ENCODE results near the gene MFNG. TPM values are rescaled to one million over a fixed set of nuclear protein-coding genes. Genes with fewer than 3 reads are reported as not detected.

MFNG gene
- total RNA-seq, 1 experiment from 2014 or later = 0.56 TPM

DNA sequence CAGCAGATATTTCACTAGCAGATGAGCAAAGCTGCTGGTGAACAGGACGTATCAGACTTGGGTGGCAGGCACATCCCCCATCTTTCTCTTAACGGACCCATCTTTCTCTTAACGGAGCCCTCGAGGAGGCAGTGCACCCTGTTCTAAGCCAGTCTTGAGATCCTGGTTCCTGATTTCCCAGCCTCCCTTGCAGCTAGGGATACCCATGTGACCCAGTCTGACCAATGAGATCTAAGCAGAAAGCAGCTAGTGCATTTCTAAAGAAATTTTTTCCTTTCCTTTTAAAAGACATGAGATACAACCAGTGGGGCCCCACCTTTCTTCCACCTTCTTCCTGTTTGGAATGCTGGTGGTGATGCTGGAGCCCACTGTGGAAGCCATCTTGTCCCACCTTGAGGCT is 45.3 kb downstream of the MFNG start:
- BruUV-seq (replicated peaks) = no TSS peak
- DNase-seq (ENCODE audit: unreplicated experiment) = no peak
- intact Hi-C loops (cut with micrococcal nuclease) = no loop called here
- Mint-ChIP-seq H3K36me3 (ENCODE audit: insufficient read depth, unreplicated experiment) (no peaks in the 10 kb centered on the region), H3K4me3 (ENCODE audit: unreplicated experiment) (no peak overlapping the region), H3K27ac (ENCODE audit: low read depth, unreplicated experiment) (no peak overlapping the region), H3K9me3 (ENCODE audit: unreplicated experiment) (peaks cover 9% of the 10 kb centered on the region), H3K27me3 (ENCODE audit: insufficient read depth, unreplicated experiment) (no peaks in the 10 kb centered on the region), H3K4me1 (ENCODE audit: insufficient read depth, unreplicated experiment) (no peaks in the 10 kb centered on the region)
- CTCF ChIA-PET = interaction anchor here (0.6 to 1.9 kb wide), 4 partner anchors 12 to 179 kb away, joined by 3 to 7 read pairs (median 4); no protein-coding TSS in a partner anchor
- POLR2A ChIA-PET = no interaction called here
- TF ChIP-seq, protein P1, sequence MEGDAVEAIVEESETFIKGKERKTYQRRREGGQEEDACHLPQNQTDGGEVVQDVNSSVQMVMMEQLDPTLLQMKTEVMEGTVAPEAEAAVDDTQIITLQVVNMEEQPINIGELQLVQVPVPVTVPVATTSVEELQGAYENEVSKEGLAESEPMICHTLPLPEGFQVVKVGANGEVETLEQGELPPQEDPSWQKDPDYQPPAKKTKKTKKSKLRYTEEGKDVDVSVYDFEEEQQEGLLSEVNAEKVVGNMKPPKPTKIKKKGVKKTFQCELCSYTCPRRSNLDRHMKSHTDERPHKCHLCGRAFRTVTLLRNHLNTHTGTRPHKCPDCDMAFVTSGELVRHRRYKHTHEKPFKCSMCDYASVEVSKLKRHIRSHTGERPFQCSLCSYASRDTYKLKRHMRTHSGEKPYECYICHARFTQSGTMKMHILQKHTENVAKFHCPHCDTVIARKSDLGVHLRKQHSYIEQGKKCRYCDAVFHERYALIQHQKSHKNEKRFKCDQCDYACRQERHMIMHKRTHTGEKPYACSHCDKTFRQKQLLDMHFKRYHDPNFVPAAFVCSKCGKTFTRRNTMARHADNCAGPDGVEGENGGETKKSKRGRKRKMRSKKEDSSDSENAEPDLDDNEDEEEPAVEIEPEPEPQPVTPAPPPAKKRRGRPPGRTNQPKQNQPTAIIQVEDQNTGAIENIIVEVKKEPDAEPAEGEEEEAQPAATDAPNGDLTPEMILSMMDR (IDR thresholded peaks at IDR 0.05; ENCODE audit: unreplicated experiment) = no peak

GRCh38 chr22:37439347-37439746 is 46.8 kb downstream of the MFNG start:
- ChIA-PET CTCF (interaction anchor here (0.6 to 0.7 kb wide), 3 partner anchors 9 to 1035 kb away, joined by 3 to 5 read pairs (median 4); no protein-coding TSS in a partner anchor), POLR2A (no interaction called here)
- Mint-ChIP-seq H3K4me1 (ENCODE audit: insufficient read depth, unreplicated experiment) (no peaks in the 10 kb centered on the region), H3K27me3 (ENCODE audit: insufficient read depth, unreplicated experiment) (no peaks in the 10 kb centered on the region), H3K27ac (ENCODE audit: low read depth, unreplicated experiment) (no peak overlapping the region), H3K36me3 (ENCODE audit: insufficient read depth, unreplicated experiment) (no peaks in the 10 kb centered on the region), H3K4me3 (ENCODE audit: unreplicated experiment) (no peak overlapping the region), H3K9me3 (ENCODE audit: unreplicated experiment) (peaks cover 13% of the 10 kb centered on the region)
- no TSS peak for BruUV-seq (replicated peaks)
- intact Hi-C loops (cut with micrococcal nuclease) = no loop called here
- TF ChIP-seq, protein P1 (IDR thresholded peaks at IDR 0.05; ENCODE audit: unreplicated experiment) = no peak
- no peak for DNase-seq (ENCODE audit: unreplicated experiment)

DNA sequence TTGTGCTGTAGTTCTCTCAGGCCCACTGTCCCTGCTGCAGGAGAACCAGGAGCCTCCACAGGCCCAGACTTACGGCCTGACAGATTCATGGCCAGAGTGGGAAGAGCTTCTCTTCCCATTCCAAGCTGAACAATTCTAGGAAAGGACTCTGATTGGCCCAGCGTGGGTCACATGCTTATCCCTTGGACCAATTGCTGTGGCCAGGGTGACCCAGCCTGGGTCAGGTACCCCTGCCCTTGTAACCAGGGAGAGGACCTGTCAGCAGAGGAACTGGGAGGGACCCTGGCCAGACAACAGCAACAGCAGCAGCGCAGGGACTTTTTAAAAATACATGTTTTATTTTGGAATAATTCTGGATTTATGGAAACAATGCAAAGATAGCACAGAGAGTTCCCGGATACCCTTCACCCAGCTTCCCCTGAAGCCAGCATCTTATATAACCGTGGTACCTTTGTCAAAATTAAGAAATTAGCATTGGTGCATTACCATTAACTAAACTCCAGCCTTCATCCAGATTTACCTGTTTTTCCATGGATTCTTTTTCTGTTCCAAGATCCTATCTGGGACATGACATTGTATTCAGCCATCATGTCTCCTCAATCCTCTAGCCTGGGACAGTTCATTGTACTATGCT is 50.1 kb downstream of the MFNG start:
- no peak for DNase-seq (ENCODE audit: unreplicated experiment)
- BruUV-seq (replicated peaks) = no TSS peak
- ChIA-PET CTCF (interaction anchor here (0.9 kb wide), 1 partner anchor 19 kb away, joined by 3 read pairs; no protein-coding TSS in a partner anchor), POLR2A (no interaction called here)
- H3K36me3 Mint-ChIP-seq (ENCODE audit: insufficient read depth, unreplicated experiment) = peaks cover 8% of the 10 kb centered on the region
- H3K27ac Mint-ChIP-seq (ENCODE audit: low read depth, unreplicated experiment) = no peak overlapping the region
- H3K9me3 Mint-ChIP-seq (ENCODE audit: unreplicated experiment) = peaks cover 7% of the 10 kb centered on the region
- intact Hi-C loops (cut with micrococcal nuclease) = no loop called here
- no peak overlapping the region for H3K4me3 Mint-ChIP-seq (ENCODE audit: unreplicated experiment)
- TF ChIP-seq, protein P1 (IDR thresholded peaks at IDR 0.05; ENCODE audit: unreplicated experiment) = no peak
- H3K27me3 Mint-ChIP-seq (ENCODE audit: insufficient read depth, unreplicated experiment) = no peaks in the 10 kb centered on the region
- peaks cover 16% of the 10 kb centered on the region for H3K4me1 Mint-ChIP-seq (ENCODE audit: insufficient read depth, unreplicated experiment)

DNA sequence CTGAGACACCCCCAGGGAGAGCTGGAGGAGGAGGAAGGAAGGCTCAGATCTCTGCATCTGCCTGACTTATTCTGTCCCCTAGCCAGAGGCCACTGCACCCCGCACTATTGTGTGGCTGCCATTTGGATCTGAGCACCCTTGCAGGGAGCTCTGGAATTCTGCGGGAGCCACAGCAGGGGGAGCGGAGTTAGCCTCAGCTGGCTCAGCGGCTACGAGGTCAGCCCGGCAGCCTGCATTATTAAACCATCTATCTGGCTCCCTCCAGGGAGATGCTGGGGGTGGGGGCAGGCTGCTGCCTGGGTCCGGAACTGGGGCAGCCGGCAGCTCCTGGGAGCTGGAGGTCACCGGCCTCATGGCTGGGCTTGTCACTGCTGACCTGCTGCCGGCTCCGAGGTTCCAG is 52.4 kb downstream of the MFNG start:
- BruUV-seq (replicated peaks) = no TSS peak
- Mint-ChIP-seq H3K27me3 (ENCODE audit: insufficient read depth, unreplicated experiment) (no peaks in the 10 kb centered on the region), H3K4me1 (ENCODE audit: insufficient read depth, unreplicated experiment) (peaks cover 24% of the 10 kb centered on the region), H3K36me3 (ENCODE audit: insufficient read depth, unreplicated experiment) (peaks cover 8% of the 10 kb centered on the region), H3K4me3 (ENCODE audit: unreplicated experiment) (no peak overlapping the region), H3K27ac (ENCODE audit: low read depth, unreplicated experiment) (no peak overlapping the region), H3K9me3 (ENCODE audit: unreplicated experiment) (peaks cover 4% of the 10 kb centered on the region)
- TF ChIP-seq, protein P1 (IDR thresholded peaks at IDR 0.05; ENCODE audit: unreplicated experiment) = no peak
- ChIA-PET POLR2A (no interaction called here), CTCF (interaction anchor here (1.0 to 1.7 kb wide), 2 partner anchors 24 to 116 kb away, joined by 4 to 5 read pairs; no protein-coding TSS in a partner anchor)
- DNase-seq (ENCODE audit: unreplicated experiment) = no peak
- intact Hi-C loops (cut with micrococcal nuclease) = no loop called here

Data from MCF 10A (cell line).